Smooth muscle cell (in vitro differentiated cells): ENCODE measurements around the gene SPDYA. TPM values are rescaled to one million over a fixed set of nuclear protein-coding genes. Genes with fewer than 3 reads are reported as not detected.

Source experiments
- DNase-seq: peaks from one replicate; lab custom pipeline; 2025; ENCODE audit not compliant: unreplicated experiment; lab: John Stamatoyannopoulos, UW
- H2AFZ ChIP-seq: fragments of 200-600 bp; sonication (generic); 2 replicates; pipeline ENCODE4 v1.6.0; 2016; ENCODE audit warnings: antibody characterized with exemption, low read depth, mild to moderate bottlenecking
- H3F3A ChIP-seq: fragments of 200-600 bp; sonication (generic); 2 replicates; pipeline ENCODE4 v1.6.0; 2017; ENCODE audit warnings: antibody characterized with exemption, low read depth
- H3K27ac ChIP-seq: fragments of 200-600 bp; sonication (generic); 2 replicates; pipeline ENCODE4 v1.5.1; 2016; ENCODE audit warnings: low read depth, mild to moderate bottlenecking
- H3K27me3 ChIP-seq: fragments of 200-600 bp; sonication (generic); 2 replicates; pipeline ENCODE4 v1.6.1; 2016; ENCODE audit warnings: low read depth, mild to moderate bottlenecking
- H3K36me3 ChIP-seq: fragments of 200-600 bp; sonication (generic); 2 replicates; pipeline ENCODE4 v1.5.1; 2016; ENCODE audit warnings: low read depth
- H3K4me1 ChIP-seq: fragments of 200-600 bp; sonication (generic); 2 replicates; pipeline ENCODE4 v1.5.1; 2016; ENCODE audit warnings: low read depth
- H3K4me2 ChIP-seq: fragments of 200-600 bp; sonication (generic); 2 replicates; pipeline ENCODE4 v1.6.0; 2016; ENCODE audit warnings: mild to moderate bottlenecking
- H3K4me3 ChIP-seq: fragments of 200-600 bp; sonication (generic); 2 replicates; pipeline ENCODE4 v1.5.1; 2016; ENCODE audit warnings: mild to moderate bottlenecking
- H3K79me2 ChIP-seq: fragments of 200-600 bp; sonication (generic); 2 replicates; pipeline ENCODE4 v1.6.0; 2016; ENCODE audit warnings: low read depth, mild to moderate bottlenecking
- H3K9ac ChIP-seq: fragments of 200-600 bp; sonication (generic); 2 replicates; pipeline ENCODE4 v1.6.0; 2016; ENCODE audit warnings: low read depth
- H3K9me3 ChIP-seq: fragments of 200-600 bp; sonication (generic); replicated peaks from 2 replicates; pipeline ENCODE4 v1.5.1; 2016; ENCODE audit warnings: low read depth
- H4K20me1 ChIP-seq: fragments of 200-600 bp; sonication (generic); 2 replicates; pipeline ENCODE4 v1.6.0; 2016; ENCODE audit warnings: low read depth
- WGBS: methylation state at CpG from one replicate; pipeline ENCODE4 v1.1.7; 2016; ENCODE audit warnings: low lambda C conversion rate; 5-methylcytosine and 5-hydroxymethylcytosine counted together
- polyA plus RNA-seq: library from polyadenylated mRNA; unstranded; fragments of >200 nt; fragmentation: Nextera tagmentation; extraction: Ambion mirVana; gene quantifications from 2 replicates; pipeline ENCODE4 v1.2.1, GENCODE V29; 2016
- total RNA-seq: library from RNA; depleted of rRNA; stranded (reverse); fragments of >200 nt; gene quantifications from 2 replicates; pipeline ENCODE4 v1.2.3, GENCODE V29; 2014
- TF ChIP-seq, protein P1 (sequence below): fragments of 200-600 bp; sonication (generic); IDR thresholded peaks from 2 replicates; pipeline ENCODE4 v1.5.1; 2017; ENCODE audit warnings: borderline replicate concordance, mild to moderate bottlenecking, antibody characterized with exemption; ENCODE audit not compliant: insufficient read depth, poor library complexity, severe bottlenecking

Gene SPDYA
- total and polyA plus RNA-seq, 2 experiments from 2014 or later = 0.56 to 1.2 TPM

DNA sequence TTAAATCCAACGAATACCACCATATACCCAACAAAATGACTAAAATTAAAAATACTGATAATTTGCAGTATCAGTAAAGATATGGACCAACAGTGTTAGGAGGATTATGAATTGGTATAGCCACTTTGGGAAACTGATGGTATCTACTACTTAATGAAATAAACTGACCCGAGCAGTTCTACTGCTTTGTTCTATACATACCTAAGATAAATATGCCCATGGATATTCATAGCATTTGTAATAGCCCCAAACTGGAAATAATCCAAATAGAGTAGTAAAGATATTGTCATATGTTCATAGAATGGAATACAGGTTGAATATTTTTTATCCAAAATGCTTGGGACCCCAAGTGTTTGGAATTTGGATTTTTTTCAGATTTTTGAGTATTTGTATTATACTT, 38.3 kb upstream of the SPDYA start:
- peaks cover 98% of the 10 kb centered on the region for H3K79me2 ChIP-seq
- TF ChIP-seq, protein P1, sequence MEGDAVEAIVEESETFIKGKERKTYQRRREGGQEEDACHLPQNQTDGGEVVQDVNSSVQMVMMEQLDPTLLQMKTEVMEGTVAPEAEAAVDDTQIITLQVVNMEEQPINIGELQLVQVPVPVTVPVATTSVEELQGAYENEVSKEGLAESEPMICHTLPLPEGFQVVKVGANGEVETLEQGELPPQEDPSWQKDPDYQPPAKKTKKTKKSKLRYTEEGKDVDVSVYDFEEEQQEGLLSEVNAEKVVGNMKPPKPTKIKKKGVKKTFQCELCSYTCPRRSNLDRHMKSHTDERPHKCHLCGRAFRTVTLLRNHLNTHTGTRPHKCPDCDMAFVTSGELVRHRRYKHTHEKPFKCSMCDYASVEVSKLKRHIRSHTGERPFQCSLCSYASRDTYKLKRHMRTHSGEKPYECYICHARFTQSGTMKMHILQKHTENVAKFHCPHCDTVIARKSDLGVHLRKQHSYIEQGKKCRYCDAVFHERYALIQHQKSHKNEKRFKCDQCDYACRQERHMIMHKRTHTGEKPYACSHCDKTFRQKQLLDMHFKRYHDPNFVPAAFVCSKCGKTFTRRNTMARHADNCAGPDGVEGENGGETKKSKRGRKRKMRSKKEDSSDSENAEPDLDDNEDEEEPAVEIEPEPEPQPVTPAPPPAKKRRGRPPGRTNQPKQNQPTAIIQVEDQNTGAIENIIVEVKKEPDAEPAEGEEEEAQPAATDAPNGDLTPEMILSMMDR = no peak
- no peak overlapping the region for H3K4me3 ChIP-seq
- no peaks in the 10 kb centered on the region for H3K4me1 ChIP-seq
- H3K4me2 ChIP-seq = no peak overlapping the region
- peaks cover 100% of the 10 kb centered on the region for H4K20me1 ChIP-seq
- H3K27me3 ChIP-seq = no peaks in the 10 kb centered on the region
- no peak for DNase-seq
- no peak overlapping the region for H3K9ac ChIP-seq
- WGBS = 91% methylated on average over 2 of the region's 2 CpGs
- no peaks in the 10 kb centered on the region for H3K9me3 ChIP-seq
- H3K27ac ChIP-seq = no peak overlapping the region
- H2AFZ ChIP-seq = no peak overlapping the region
- peaks cover 8% of the 10 kb centered on the region for H3F3A ChIP-seq
- peaks cover 1% of the 10 kb centered on the region for H3K36me3 ChIP-seq

DNA sequence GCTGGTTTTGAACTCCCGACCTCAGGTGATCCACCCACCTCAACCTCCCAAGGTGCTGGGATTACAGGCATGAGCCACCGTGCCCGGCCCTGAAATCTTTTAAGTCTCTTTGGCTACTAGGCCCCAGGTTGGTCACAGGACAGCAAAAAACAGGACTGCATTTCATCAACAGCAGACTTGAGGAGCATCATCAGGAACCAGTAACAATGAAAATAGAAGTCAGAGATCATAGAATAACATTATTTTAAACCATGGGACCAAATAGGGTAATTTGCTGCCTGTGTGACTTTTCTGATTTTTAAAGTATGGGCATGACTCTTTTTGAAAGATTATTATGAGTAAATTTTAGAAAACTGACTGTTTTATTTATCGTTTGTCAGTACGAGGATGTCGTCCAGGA, 34.2 kb upstream of the SPDYA start:
- H3K4me3 ChIP-seq = no peak overlapping the region
- H3K4me1 ChIP-seq = no peaks in the 10 kb centered on the region
- peaks cover 84% of the 10 kb centered on the region for H3K79me2 ChIP-seq
- peaks cover 98% of the 10 kb centered on the region for H4K20me1 ChIP-seq
- H3K9me3 ChIP-seq = no peaks in the 10 kb centered on the region
- no peaks in the 10 kb centered on the region for H3K27me3 ChIP-seq
- peaks cover 6% of the 10 kb centered on the region for H3F3A ChIP-seq
- TF ChIP-seq, protein P1 = no peak
- no peak overlapping the region for H3K27ac ChIP-seq
- DNase-seq = no peak
- H3K36me3 ChIP-seq = peaks cover 17% of the 10 kb centered on the region
- no peak overlapping the region for H2AFZ ChIP-seq
- WGBS = 93% methylated on average over 6 of the region's 6 CpGs
- H3K9ac ChIP-seq = no peak overlapping the region
- H3K4me2 ChIP-seq = no peak overlapping the region

DNA sequence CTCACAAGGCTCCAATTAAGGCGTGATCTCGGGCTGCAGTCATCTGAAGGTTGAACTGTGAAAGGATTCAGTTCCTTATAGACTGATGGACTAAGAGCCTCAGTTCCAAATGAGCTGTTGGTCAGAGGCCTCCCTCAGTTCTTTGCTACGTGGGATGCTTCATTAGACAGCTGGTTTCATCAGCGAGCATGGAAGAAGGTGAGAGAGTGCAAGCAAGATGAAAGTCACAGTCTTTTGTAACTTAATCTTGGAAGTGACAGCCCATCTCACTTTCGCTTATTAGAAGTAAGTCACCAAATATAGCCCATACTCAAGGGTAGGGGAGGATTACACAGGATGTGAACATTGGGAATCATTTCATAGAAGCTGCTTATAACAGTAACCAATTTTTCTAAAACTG, 32.2 kb upstream of the SPDYA start:
- Histone ChIP-seq H3K79me2 (peaks cover 76% of the 10 kb centered on the region), H3K9ac (no peak overlapping the region), H3F3A (peaks cover 5% of the 10 kb centered on the region), H3K4me3 (no peak overlapping the region), H4K20me1 (peaks cover 97% of the 10 kb centered on the region), H3K4me1 (no peaks in the 10 kb centered on the region), H3K36me3 (peaks cover 22% of the 10 kb centered on the region), H3K27me3 (no peaks in the 10 kb centered on the region), H3K4me2 (no peak overlapping the region), H3K9me3 (no peaks in the 10 kb centered on the region), H3K27ac (no peak overlapping the region), H2AFZ (no peak overlapping the region)
- 98% methylated on average over 5 of the region's 5 CpGs for WGBS
- DNase-seq = no peak
- TF ChIP-seq, protein P1 = no peak

DNA sequence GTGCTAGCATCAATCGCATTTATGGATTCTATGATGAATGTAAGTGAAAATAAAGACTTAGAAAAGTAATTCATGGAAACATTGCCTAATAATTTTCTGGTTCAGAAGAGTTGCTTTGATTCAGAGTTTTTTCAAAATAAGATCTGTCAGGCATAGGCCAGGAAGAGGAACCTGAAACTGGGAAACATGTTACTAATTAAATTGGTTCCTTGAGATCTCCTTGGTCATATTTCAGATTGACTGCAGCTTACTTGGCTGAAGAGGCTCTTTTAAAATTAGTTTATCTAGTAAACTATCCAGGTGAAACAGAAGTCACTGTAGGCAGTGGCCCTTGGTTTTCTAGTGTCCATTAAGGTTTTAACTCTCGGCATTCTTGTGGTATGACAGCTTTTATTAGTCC, 31.6 kb upstream of the SPDYA start:
- Histone ChIP-seq H3K79me2 (peaks cover 73% of the 10 kb centered on the region), H3K36me3 (peaks cover 27% of the 10 kb centered on the region), H3K27ac (no peak overlapping the region), H3K9me3 (no peaks in the 10 kb centered on the region), H3K4me1 (no peaks in the 10 kb centered on the region), H3K4me3 (no peak overlapping the region), H4K20me1 (peaks cover 97% of the 10 kb centered on the region), H3K9ac (no peak overlapping the region), H3K4me2 (no peak overlapping the region), H3F3A (peaks cover 2% of the 10 kb centered on the region), H2AFZ (no peak overlapping the region), H3K27me3 (no peaks in the 10 kb centered on the region)
- 97% methylated on average over 2 of the region's 2 CpGs for WGBS
- TF ChIP-seq, protein P1 = no peak
- DNase-seq = no peak
